OCI-LY3 (cell line): ENCODE measurements around the gene CAMK2G.

Experiments used
- H2AFZ ChIP-seq: fragments of 200-600, 300-600 bp; shearing (Covaris generic); 2 replicates; pipeline ENCODE4 v1.6.0; 2014; ENCODE audit warnings: antibody characterized with exemption, low read depth, low read length
- H3K27ac ChIP-seq: fragments of 200-600, 300-600 bp; sonication (generic); 2 replicates; pipeline ENCODE4 v1.5.1; 2014; ENCODE audit warnings: mild to moderate bottlenecking, low read length, moderate library complexity, mixed read lengths
- H3K27me3 ChIP-seq: fragments of 200-600, 300-600 bp; sonication (generic); 2 replicates; pipeline ENCODE4 v1.6.1; 2014; ENCODE audit warnings: low read depth, low read length, mixed read lengths
- H3K36me3 ChIP-seq: fragments of 200-600, 300-600 bp; sonication (generic); replicated peaks from 2 replicates; pipeline ENCODE3; 2014; ENCODE audit warnings: low read depth, low read length, mixed read lengths
- H3K4me1 ChIP-seq: fragments of 300-600, 200-600 bp; sonication (generic); 2 replicates; pipeline ENCODE4 v1.6.1; 2014; ENCODE audit warnings: low read length, mixed read lengths
- H3K4me2 ChIP-seq: fragments of 200-600, 300-600 bp; sonication (generic); 2 replicates; pipeline ENCODE4 v1.6.1; 2014; ENCODE audit warnings: low read length, mixed read lengths
- H3K4me3 ChIP-seq: fragments of 300-600, 200-600 bp; sonication (generic); 2 replicates; pipeline ENCODE4 v1.5.1; 2014; ENCODE audit warnings: antibody characterized with exemption, mild to moderate bottlenecking, low read length, moderate library complexity
- H3K79me2 ChIP-seq: fragments of 300-600, 200-600 bp; shearing (Covaris generic); 2 replicates; pipeline ENCODE4 v1.6.1; 2014; ENCODE audit warnings: mild to moderate bottlenecking, low read length, mixed read lengths
- H3K9ac ChIP-seq: fragments of 300-600, 200-600 bp; shearing (Covaris generic); 2 replicates; pipeline ENCODE4 v1.6.0; 2014; ENCODE audit warnings: mild to moderate bottlenecking, low read length, moderate library complexity
- H3K9me3 ChIP-seq: fragments of 200-600, 300-600 bp; shearing (Covaris generic); 2 replicates; pipeline ENCODE4 v1.6.1; 2014; ENCODE audit warnings: low read length, mixed read lengths; ENCODE audit not compliant: insufficient read depth
- H4K20me1 ChIP-seq: fragments of 200-600, 300-600 bp; sonication (generic); 2 replicates; pipeline ENCODE4 v1.6.1; 2016; ENCODE audit warnings: low read length, mixed read lengths; ENCODE audit not compliant: insufficient read depth
- CTCF ChIP-seq: fragments of 200-600, 300-600 bp; sonication (generic); IDR thresholded peaks from 2 replicates; pipeline ENCODE4 v1.5.1; 2014; ENCODE audit warnings: antibody characterized with exemption, low read length, low read depth
- EZH2phosphoT487 ChIP-seq: fragments of 200-600 bp; shearing (Covaris generic); IDR thresholded peaks from 2 replicates; pipeline ENCODE4 v1.6.1; 2018; ENCODE audit warnings: antibody characterized with exemption, mixed run types, low read depth

The CAMK2G gene

GRCh38 chr10:73802276-73802991 is 71.9 kb downstream of the CAMK2G start:
- H3K4me3 ChIP-seq, result no peak overlapping the region
- peak overlapping the region; percentile 91 for H3K27ac ChIP-seq
- no peaks in the 10 kb centered on the region for H3K27me3 ChIP-seq
- H3K79me2 ChIP-seq, result no peaks in the 10 kb centered on the region
- H4K20me1 ChIP-seq, result no peaks in the 10 kb centered on the region
- TF ChIP-seq CTCF (no peak), EZH2phosphoT487 (no peak)
- no peak overlapping the region for H3K4me2 ChIP-seq
- H2AFZ ChIP-seq, result no peak overlapping the region
- no peak overlapping the region for H3K9ac ChIP-seq
- H3K4me1 ChIP-seq, result peaks cover 27% of the 10 kb centered on the region
- H3K36me3 ChIP-seq, result peaks cover 29% of the 10 kb centered on the region
- no peaks in the 10 kb centered on the region for H3K9me3 ChIP-seq

GRCh38 chr10:73801253-73801590 is 73.1 kb downstream of the CAMK2G start:
- H2AFZ ChIP-seq, result no peak overlapping the region
- no peak overlapping the region for H3K27ac ChIP-seq
- H3K4me3 ChIP-seq, result no peak overlapping the region
- no peaks in the 10 kb centered on the region for H3K27me3 ChIP-seq
- H3K4me2 ChIP-seq, result no peak overlapping the region
- H3K36me3 ChIP-seq, result peaks cover 20% of the 10 kb centered on the region
- TF ChIP-seq EZH2phosphoT487, result no peak
- TF ChIP-seq CTCF, result no peak
- no peaks in the 10 kb centered on the region for H3K9me3 ChIP-seq
- peaks cover 27% of the 10 kb centered on the region for H3K4me1 ChIP-seq
- H4K20me1 ChIP-seq, result no peaks in the 10 kb centered on the region
- no peaks in the 10 kb centered on the region for H3K79me2 ChIP-seq
- H3K9ac ChIP-seq, result no peak overlapping the region

GRCh38 chr10:73800560-73801252 is 73.6 kb downstream of the CAMK2G start:
- H3K27me3 ChIP-seq, result no peaks in the 10 kb centered on the region
- H3K36me3 ChIP-seq, result peaks cover 17% of the 10 kb centered on the region
- H3K79me2 ChIP-seq, result no peaks in the 10 kb centered on the region
- H3K4me3 ChIP-seq, result no peak overlapping the region
- H2AFZ ChIP-seq, result no peak overlapping the region
- no peaks in the 10 kb centered on the region for H3K9me3 ChIP-seq
- no peak overlapping the region for H3K27ac ChIP-seq
- H4K20me1 ChIP-seq, result no peaks in the 10 kb centered on the region
- no peak overlapping the region for H3K9ac ChIP-seq
- H3K4me2 ChIP-seq, result no peak overlapping the region
- TF ChIP-seq EZH2phosphoT487, result no peak
- no peak for TF ChIP-seq CTCF
- peaks cover 27% of the 10 kb centered on the region for H3K4me1 ChIP-seq

- Histone ChIP-seq H3K4me3 (no peak overlapping the region), H3K36me3 (peaks cover 14% of the 10 kb centered on the region), H3K27ac (no peak overlapping the region), H3K9me3 (no peaks in the 10 kb centered on the region), H4K20me1 (no peaks in the 10 kb centered on the region), H2AFZ (no peak overlapping the region), H3K4me1 (peaks cover 21% of the 10 kb centered on the region), H3K9ac (no peak overlapping the region), H3K4me2 (no peak overlapping the region), H3K79me2 (no peaks in the 10 kb centered on the region), H3K27me3 (no peaks in the 10 kb centered on the region)
- TF ChIP-seq CTCF, result no peak
- no peak for TF ChIP-seq EZH2phosphoT487
These were observed 74.3 kb downstream of the CAMK2G start for GRCh38 chr10:73799899-73800559.
